ENCODE results near the gene USH1C.

GRCh38 chr11:17525570-17525969, 18.6 kb downstream of the USH1C start:
- no peak for TF ChIP-seq CTCF (IDR thresholded peaks at IDR 0.05)
- TF ChIP-seq POLR2A (IDR thresholded peaks at IDR 0.05) = no peak
